ENCODE measurements around the gene RPF1. TPM values are rescaled to one million over a fixed set of nuclear protein-coding genes. Genes with fewer than 3 reads are reported as not detected.

Gene RPF1, protein sequence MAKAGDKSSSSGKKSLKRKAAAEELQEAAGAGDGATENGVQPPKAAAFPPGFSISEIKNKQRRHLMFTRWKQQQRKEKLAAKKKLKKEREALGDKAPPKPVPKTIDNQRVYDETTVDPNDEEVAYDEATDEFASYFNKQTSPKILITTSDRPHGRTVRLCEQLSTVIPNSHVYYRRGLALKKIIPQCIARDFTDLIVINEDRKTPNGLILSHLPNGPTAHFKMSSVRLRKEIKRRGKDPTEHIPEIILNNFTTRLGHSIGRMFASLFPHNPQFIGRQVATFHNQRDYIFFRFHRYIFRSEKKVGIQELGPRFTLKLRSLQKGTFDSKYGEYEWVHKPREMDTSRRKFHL
- total RNA-seq, result 42.1 and 45.2 TPM in 2 replicates

DNA sequence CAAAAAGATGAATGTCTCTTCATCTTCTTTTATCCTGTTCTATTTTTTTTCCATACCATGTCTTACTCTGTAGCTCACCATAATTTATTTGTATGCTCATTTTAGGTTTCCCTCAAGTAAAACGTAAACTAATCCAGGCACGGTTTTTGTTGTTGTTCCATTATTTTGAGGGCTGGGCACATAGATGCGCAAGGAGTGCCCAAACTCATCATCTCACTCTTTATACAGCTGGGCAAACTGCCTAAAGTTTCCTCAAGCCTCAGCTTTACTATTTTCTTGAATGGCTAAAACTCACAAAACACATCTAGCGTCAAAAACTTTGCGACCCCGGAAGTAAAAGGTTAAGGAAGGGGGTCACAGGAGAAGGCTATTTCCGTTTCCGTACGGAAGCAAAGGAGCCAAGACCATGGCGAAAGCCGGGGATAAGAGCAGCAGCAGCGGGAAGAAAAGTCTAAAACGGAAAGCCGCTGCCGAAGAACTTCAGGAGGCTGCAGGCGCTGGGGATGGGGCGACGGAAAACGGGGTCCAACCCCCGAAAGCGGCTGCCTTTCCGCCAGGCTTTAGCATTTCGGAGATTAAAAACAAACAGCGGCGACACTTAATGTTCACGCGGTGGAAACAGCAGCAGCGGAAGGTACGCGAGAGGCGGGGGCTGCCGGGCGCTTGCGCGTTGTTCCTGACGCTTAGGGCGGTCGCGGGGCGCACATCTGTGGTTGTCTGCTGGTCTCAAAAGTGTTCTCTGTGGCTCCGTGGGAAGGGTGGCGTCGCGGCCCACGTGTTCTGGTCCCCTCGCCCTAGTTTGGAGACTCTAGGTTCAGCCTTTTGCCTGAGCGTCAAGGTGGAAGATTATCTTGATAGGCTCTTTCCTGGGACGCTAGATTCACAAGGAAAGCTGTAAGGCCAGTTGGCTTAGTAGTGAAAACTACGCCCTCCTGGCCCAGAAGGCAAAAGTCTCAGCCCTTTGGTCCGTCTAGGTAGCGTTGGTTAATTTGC lies at the start of gene RPF1:
Gene RPF1, plus strand, starts transcription at position 391 of the 993 bp plus-strand sequence. Its CDS starts 16 bp downstream, at position 407.

DNA sequence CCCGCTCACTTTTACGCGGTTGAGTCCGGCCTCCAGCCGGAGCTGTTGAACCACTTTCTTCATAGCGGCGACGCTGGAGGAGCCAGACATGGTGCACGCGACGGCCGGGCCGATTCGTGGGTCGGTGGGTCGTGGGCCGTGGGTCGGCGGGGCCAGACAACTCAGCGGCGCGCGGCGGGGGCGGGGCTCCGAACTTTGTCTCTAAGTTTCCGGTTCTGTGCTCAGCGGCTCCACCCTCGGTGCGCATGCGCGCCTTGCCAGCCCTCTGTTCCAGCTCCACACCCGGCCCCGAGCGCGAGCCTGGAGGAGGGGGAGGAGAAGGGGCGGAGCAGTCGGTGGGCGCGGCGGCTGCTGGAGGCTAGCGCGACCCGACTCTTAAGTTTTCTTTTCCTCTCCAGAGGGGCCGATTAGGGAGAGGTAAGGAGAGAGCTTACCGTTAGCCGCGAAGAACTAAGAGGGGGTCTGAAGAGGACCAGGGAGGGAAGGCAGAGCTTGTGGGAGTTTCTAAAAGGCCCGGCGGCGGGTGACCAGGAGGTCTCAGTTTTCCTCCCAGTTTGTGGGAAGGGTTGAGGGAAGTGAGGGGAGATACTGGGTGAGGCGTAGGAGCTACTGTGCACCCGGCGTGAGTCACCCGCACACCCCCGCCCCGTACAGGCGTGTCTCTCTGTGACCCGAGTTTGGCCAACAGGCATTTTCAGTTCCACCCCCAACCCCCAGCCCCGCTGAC lies 27.1 kb downstream of the RPF1 start, which contains the start of the genes GNG5 and SPATA1:
Gene GNG5, minus strand, starts transcription at position 580 of the 727 bp plus-strand sequence. Its CDS starts 490 bp downstream, at position 90.
Gene SPATA1, plus strand, starts transcription at position 385 of the 727 bp plus-strand sequence. CDS start 9,974 bp downstream, outside the sequence.

Other genes starting within 250 kb of the RPF1 start
- gene SAMD13, start 177.6 kb upstream of the RPF1 start, total RNA-seq, result 0.58 and 2.5 TPM in 2 replicates
- 0.18 TPM in 1 of 2 replicates, not detected in the other for gene DNASE2B, start 80.8 kb upstream of the RPF1 start, total RNA-seq
- not detected in 2 replicates for gene SPATA1, start 27.1 kb downstream of the RPF1 start, total RNA-seq
- 66.5 and 80.7 TPM in 2 replicates for gene GNG5, start 27.3 kb downstream of the RPF1 start, total RNA-seq
- gene CTBS, start 95.2 kb downstream of the RPF1 start, total RNA-seq, result 13.5 and 14.2 TPM in 2 replicates
- 12.4 and 19.7 TPM in 2 replicates for gene SSX2IP, start 211.2 kb downstream of the RPF1 start, total RNA-seq